Breast epithelium (tissue), 4 donors: Measurements from ENCODE around the gene AP5S1. TPM values are rescaled to one million over a fixed set of nuclear protein-coding genes. Genes with fewer than 3 reads are reported as not detected.

Experiments used
- DNase-seq, 2 donors: peaks; one replicate each; pipeline ENCODE4 v3.0.0-alpha.2; 2019; ENCODE audit warnings: low spot score in 2 of 2
- H3K27ac ChIP-seq, 2 donors: fragments of 200-600 bp; sonication (generic) in 1 of 2; one replicate each; pipeline ENCODE4 v1.5.1; 2016 to 2019; ENCODE audit warnings: mild to moderate bottlenecking in 1 of 2
- H3K27me3 ChIP-seq, 2 donors: fragments of 200-600 bp; sonication (generic) in 1 of 2; one replicate each; pipeline versions ENCODE4 v1.5.1 to v1.6.0; 2017 to 2019; ENCODE audit warnings: control low read depth in 1 of 2, mild to moderate bottlenecking in 1 of 2
- H3K36me3 ChIP-seq: fragments of 200-600 bp; one replicate; pipeline ENCODE4 v1.5.1; 2019
- H3K4me1 ChIP-seq, 2 donors: fragments of 200-600 bp; sonication (generic); one replicate each; pipeline ENCODE4 v1.5.1; 2016 to 2019; ENCODE audit warnings: control low read depth in 1 of 2
- H3K4me3 ChIP-seq, 3 donors: fragments of 200-600 bp; sonication (generic); 1 replicate in 2 of 3; 2 replicates in 1 of 3; pipeline ENCODE4 v1.5.1; 2016 to 2019; ENCODE audit warnings: mild to moderate bottlenecking in 3 of 3, moderate library complexity in 2 of 3
- H3K9me3 ChIP-seq, 2 donors: fragments of 200-600 bp; sonication (generic) in 1 of 2; one replicate each; pipeline ENCODE4 v1.5.1; 2016 to 2019; ENCODE audit warnings: control low read depth in 1 of 2
- CTCF ChIP-seq, 3 donors: fragments of 450-650 bp; IDR thresholded peaks; one replicate each; pipeline ENCODE4 v1.5.1; 2016 to 2017; ENCODE audit warnings: antibody characterized with exemption in 3 of 3, mild to moderate bottlenecking in 3 of 3, moderate library complexity in 3 of 3
- POLR2A ChIP-seq: fragments of 450-650 bp; IDR thresholded peaks from one replicate; pipeline ENCODE4 v1.6.1; 2016; ENCODE audit warnings: antibody characterized with exemption, mild to moderate bottlenecking, moderate library complexity
- POLR2AphosphoS5 ChIP-seq, 3 donors: sonication (generic); formaldehyde crosslinking; IDR thresholded peaks; one replicate each; pipeline ENCODE4 v1.6.1; 2017; ENCODE audit warnings: antibody characterized with exemption in 3 of 3
- intact Hi-C: fragments of 100-400 bp; cut with DNase I; formaldehyde crosslinking; loops from one replicate; pipeline ENCODE4 v1.15.1; 2023; ENCODE audit warnings: low total_unique reads
- total RNA-seq, 3 donors: library from RNA; depleted of rRNA; stranded (reverse); fragments of >200 nt; gene quantifications; one replicate each; pipeline ENCODE4 v1.1.0, GENCODE V29; 2016

Gene AP5S1
- total RNA-seq, 3 donors from 2014 or later = 11.1 to 13.8 (median 11.8) TPM

DNA sequence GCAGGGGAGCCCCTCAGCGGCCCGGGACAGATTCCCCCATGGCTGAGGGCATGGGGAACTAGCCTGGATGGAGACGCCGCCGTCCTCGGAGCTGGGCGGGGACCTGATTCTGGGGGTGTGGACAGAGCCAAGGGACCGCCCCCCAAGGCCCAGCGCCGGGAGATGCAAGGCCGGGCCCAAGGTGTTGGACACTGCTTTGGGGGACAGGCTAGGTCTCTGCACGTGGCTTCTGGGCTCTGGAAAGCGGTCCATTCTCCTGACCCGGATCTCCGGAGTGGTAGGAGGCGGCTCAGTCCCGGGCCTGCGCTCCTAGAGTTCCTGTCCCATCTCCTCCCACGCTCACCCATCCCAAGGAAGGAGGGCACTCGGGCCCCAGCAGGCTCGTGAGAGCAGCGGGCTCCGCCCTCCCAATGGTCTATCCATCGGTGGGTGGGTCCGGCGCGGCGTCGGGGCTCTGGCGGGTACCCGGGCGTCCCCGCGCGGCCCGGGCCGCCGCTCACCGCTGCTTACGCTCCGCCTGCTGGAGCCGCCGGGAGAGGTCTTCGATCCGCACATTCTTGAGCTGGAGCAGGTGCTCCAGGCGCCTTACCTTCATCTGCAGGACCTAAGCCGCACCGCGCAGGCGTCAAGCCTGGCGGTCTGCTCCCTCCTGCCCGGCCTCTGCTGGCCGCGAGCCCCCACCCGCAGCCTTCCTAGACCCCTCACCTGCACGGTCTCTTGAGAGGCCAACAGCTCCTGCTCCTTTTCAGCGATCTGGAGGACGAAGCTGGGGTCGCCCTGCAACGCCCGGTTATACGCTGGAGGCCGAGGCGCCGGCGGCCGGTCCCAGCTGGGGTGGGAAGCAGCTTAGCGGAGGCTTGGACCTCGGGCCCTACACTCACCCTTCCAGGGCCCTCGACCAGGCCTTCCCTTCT is 42.4 kb upstream of the AP5S1 start:
- Histone ChIP-seq H3K9me3 (no peaks in the 10 kb centered on the region), H3K4me3 (peak overlapping the region; percentile 42 to 75 (median 59)), H3K27ac (peak overlapping the region; percentile 36 to 45), H3K27me3 (no peaks in the 10 kb centered on the region), H3K4me1 (peaks cover 7 to 8% of the 10 kb centered on the region in 2 donors), H3K36me3 (no peaks in the 10 kb centered on the region)
- DNase-seq = peak in 1 of 2 donors; percentile 55
- TF ChIP-seq CTCF (IDR thresholded peaks at IDR 0.05) = no peak
- no peak for TF ChIP-seq POLR2AphosphoS5 (IDR thresholded peaks at IDR 0.05)
- TF ChIP-seq POLR2A = no peak
- intact Hi-C loops = no loop called here

DNA sequence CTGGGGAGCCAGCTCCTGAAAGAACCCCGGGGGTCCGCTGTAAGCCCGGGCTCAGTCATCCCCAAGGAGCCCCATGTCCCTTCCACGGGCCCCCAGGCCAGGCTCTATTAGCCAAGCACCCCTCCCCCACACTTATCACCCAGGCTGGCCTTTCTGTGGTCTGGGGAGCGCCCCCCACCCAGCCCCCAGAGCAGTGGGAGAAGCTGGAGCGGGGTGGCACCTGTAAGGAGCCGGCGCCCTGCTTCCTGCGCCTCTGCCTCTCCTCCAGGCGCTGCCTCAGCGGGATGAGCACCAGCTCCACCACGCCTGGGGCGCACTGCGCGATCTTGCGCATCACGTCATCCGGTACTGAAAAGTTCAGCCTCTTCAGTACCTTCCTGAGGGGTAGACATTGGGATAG is 41.4 kb upstream of the AP5S1 start:
- H3K36me3 ChIP-seq = no peaks in the 10 kb centered on the region
- H3K4me1 ChIP-seq = peaks cover 16 to 17% of the 10 kb centered on the region in 2 donors
- DNase-seq = no peak
- H3K9me3 ChIP-seq = no peaks in the 10 kb centered on the region
- no peak overlapping the region for H3K27ac ChIP-seq
- intact Hi-C loops = no loop called here
- H3K27me3 ChIP-seq = no peaks in the 10 kb centered on the region
- TF ChIP-seq POLR2A = no peak
- TF ChIP-seq POLR2AphosphoS5 (IDR thresholded peaks at IDR 0.05) = no peak
- no peak for TF ChIP-seq CTCF (IDR thresholded peaks at IDR 0.05)
- no peak overlapping the region for H3K4me3 ChIP-seq

- Histone ChIP-seq H3K27me3 (no peaks in the 10 kb centered on the region), H3K27ac (peak within 1 kb of the TSS; percentile 72 to 88), H3K4me3 (peak within 1 kb of the TSS; percentile 29 to 65 (median 48)), H3K4me1 (peaks cover 31% of the 10 kb centered on the region in 2 donors), H3K36me3 (no peaks in the 10 kb centered on the region), H3K9me3 (no peaks in the 10 kb centered on the region)
- TF ChIP-seq POLR2A = no peak
- peak in 2 of 3 donors; percentile 18 to 40 for TF ChIP-seq CTCF (IDR thresholded peaks at IDR 0.05)
- TF ChIP-seq POLR2AphosphoS5 (IDR thresholded peaks at IDR 0.05) = peak in 1 of 3 donors; percentile 10
- intact Hi-C loops = no loop called here
- peak; percentile 68 to 82 for DNase-seq
These were observed 39.0 kb upstream of the AP5S1 start, which contains the start of gene SPEF1 for GRCh38 chr20:3781153-3781910. SPEF1 (minus strand) TSS chr20:3781448; CDS start chr20:3781287, 161 bp downstream.

DNA sequence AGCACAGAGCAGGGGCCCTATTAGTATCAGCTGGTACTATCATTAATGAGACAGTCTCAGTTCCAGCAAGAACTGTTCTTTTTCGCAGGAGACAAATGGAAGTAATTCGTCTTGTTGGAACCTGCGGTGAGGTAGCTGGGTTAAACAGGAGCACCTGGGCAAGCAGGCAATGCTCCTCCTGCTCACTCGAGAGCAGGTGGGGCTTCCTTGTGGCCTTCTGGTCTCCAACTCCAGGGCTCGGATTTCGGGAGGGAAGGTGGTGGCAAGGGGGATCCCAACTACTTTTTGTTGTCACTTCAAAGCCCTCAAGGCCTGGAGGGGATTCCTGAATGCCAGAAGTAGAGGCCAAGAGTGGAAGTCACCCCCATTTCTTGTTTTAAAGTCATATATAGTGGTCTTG is 37.8 kb upstream of the AP5S1 start:
- H3K36me3 ChIP-seq = no peaks in the 10 kb centered on the region
- TF ChIP-seq POLR2A = no peak
- TF ChIP-seq CTCF (IDR thresholded peaks at IDR 0.05) = no peak
- TF ChIP-seq POLR2AphosphoS5 (IDR thresholded peaks at IDR 0.05) = no peak
- no peaks in the 10 kb centered on the region for H3K27me3 ChIP-seq
- intact Hi-C loops = no loop called here
- peaks cover 31 to 37% of the 10 kb centered on the region in 2 donors for H3K4me1 ChIP-seq
- no peak for DNase-seq
- peak overlapping the region; percentile 72 to 82 for H3K27ac ChIP-seq
- H3K4me3 ChIP-seq = no peak overlapping the region
- no peaks in the 10 kb centered on the region for H3K9me3 ChIP-seq
